ENCODE data around the gene POLG.
A peak's percentile ranks its signal among the peaks of the same experiment; 100 is the strongest.

The POLG gene

GRCh38 chr15:89353991-89354390 lies 19.4 kb upstream of the POLG start:
- no peak for DNase-seq

- no peak for DNase-seq
These were observed 17.9 kb upstream of the POLG start for GRCh38 chr15:89352476-89352875.

GRCh38 chr15:89349206-89349558 lies 14.6 kb upstream of the POLG start:
- no peak for DNase-seq

- no peak for DNase-seq
These were observed 12.1 kb upstream of the POLG start for GRCh38 chr15:89346516-89347231.

GRCh38 chr15:89345248-89345647 lies 10.6 kb upstream of the POLG start:
- no peak for DNase-seq

GRCh38 chr15:89342840-89343239 lies 8.2 kb upstream of the POLG start:
- no peak for DNase-seq

- no peak for DNase-seq
These were observed 6.8 kb upstream of the POLG start for GRCh38 chr15:89341316-89342005.

GRCh38 chr15:89340573-89340972 lies 5.9 kb upstream of the POLG start:
- no peak for DNase-seq

- DNase-seq = no peak
These were observed 3.4 kb upstream of the POLG start for GRCh38 chr15:89338036-89338435.

- DNase-seq = peak; percentile 29 to 49
These were observed 846 bp upstream of the POLG start for GRCh38 chr15:89335298-89336041.

GRCh38 chr15:89333959-89334509 lies 590 bp downstream of the POLG start:
- DNase-seq = no peak

GRCh38 chr15:89333011-89333860 lies 1.4 kb downstream of the POLG start:
- no peak for DNase-seq

GRCh38 chr15:89332446-89332845 lies 2.2 kb downstream of the POLG start:
- DNase-seq = peak in 1 of 2 experiments; percentile 12

GRCh38 chr15:89330881-89331595 lies 3.6 kb downstream of the POLG start:
- no peak for DNase-seq

GRCh38 chr15:89330119-89330518 lies 4.5 kb downstream of the POLG start:
- no peak for DNase-seq

- no peak for DNase-seq
These were observed 5.1 kb downstream of the POLG start for GRCh38 chr15:89329329-89330084.

GRCh38 chr15:89328398-89329254 lies 6.0 kb downstream of the POLG start:
- no peak for DNase-seq

- no peak for DNase-seq
These were observed 7.5 kb downstream of the POLG start for GRCh38 chr15:89327113-89327512.

- DNase-seq = no peak
These were observed 8.3 kb downstream of the POLG start for GRCh38 chr15:89326316-89326715.

Data from NCI-H1930 (cell line).